SK-N-SH (cell line): ENCODE measurements around the gene DOCK6. TPM values are rescaled to one million over a fixed set of nuclear protein-coding genes. Genes with fewer than 3 reads are reported as not detected.
A peak's percentile ranks its signal among the peaks of the same experiment; 100 is the strongest.

ENCODE experiments used
- CTCF ChIA-PET: fragments of 300-600, 350-600 bp; formaldehyde crosslinking; extraction: SDS; loops from one replicate; lab custom pipeline; 2021; lab: Yijun Ruan, JAX
- POLR2A ChIA-PET: fragments of 350-600 bp; sonication (Branson Sonifier 250); formaldehyde crosslinking; extraction: SDS; loops from one replicate; lab custom pipeline; 2020; ENCODE audit warnings: antibody characterized with exemption, inconsistent platforms; lab: Yijun Ruan, JAX
- DNase-seq: peaks from one replicate; pipeline ENCODE4 v3.0.0; 2012
- H2AFZ ChIP-seq: fragments of 200-600 bp; sonication (generic); 2 replicates; pipeline ENCODE4 v1.8.1; 2016; ENCODE audit warnings: antibody characterized with exemption, mild to moderate bottlenecking, low read depth
- H3F3A ChIP-seq: fragments of 200-600 bp; sonication (generic); replicated peaks from 2 replicates; pipeline ENCODE3; 2016; ENCODE audit warnings: antibody characterized with exemption, mild to moderate bottlenecking; ENCODE audit not compliant: insufficient read depth
- H3K27ac ChIP-seq, 2 experiments: fragments of 200-500 bp in 1 of 2; fragments of 200-600 bp in 1 of 2; sonication (Bioruptor generic) in 1 of 2; sonication (generic), shearing (Covaris generic) in 1 of 2; 2 replicates each; pipeline versions ENCODE4 v1.5.1 to v1.6.1; 2014 to 2016; ENCODE audit warnings: low read depth in 2 of 2, inconsistent platforms in 1 of 2, low read length in 1 of 2, mild to moderate bottlenecking in 1 of 2, mixed read lengths in 1 of 2
- H3K27me3 ChIP-seq: fragments of 200-600 bp; sonication (generic), shearing (Covaris generic); 2 replicates; pipeline ENCODE4 v1.6.1; 2016; ENCODE audit warnings: mixed run types; ENCODE audit not compliant: insufficient read depth
- H3K36me3 ChIP-seq, 2 experiments: fragments of 200-500 bp in 1 of 2; fragments of 200-600 bp in 1 of 2; sonication (Bioruptor generic) in 1 of 2; sonication (generic) in 1 of 2; replicated peaks in 1 of 2; 2 replicates each; pipeline versions ENCODE3 to v1.5.1; 2014 to 2016; ENCODE audit warnings: low read length in 1 of 2, mild to moderate bottlenecking in 1 of 2; ENCODE audit not compliant: insufficient read depth in 2 of 2, control insufficient read depth in 1 of 2
- H3K4me1 ChIP-seq, 2 experiments: fragments of 200-500 bp in 1 of 2; fragments of 200-600 bp in 1 of 2; sonication (Bioruptor generic) in 1 of 2; sonication (generic), shearing (Covaris generic) in 1 of 2; 2 replicates each; pipeline versions ENCODE4 v1.5.1 to v1.6.1; 2014 to 2016; ENCODE audit warnings: low read depth in 1 of 2, low read length in 1 of 2, mixed run types in 1 of 2; ENCODE audit not compliant: insufficient read depth in 2 of 2, control insufficient read depth in 1 of 2
- H3K4me2 ChIP-seq: fragments of 200-600 bp; sonication (generic), shearing (Covaris generic); 2 replicates; pipeline ENCODE4 v1.6.1; 2017; ENCODE audit warnings: mixed run types
- H3K4me3 ChIP-seq, 2 experiments: fragments of 200-500 bp in 1 of 2; fragments of 200-600 bp in 1 of 2; sonication (Bioruptor generic) in 1 of 2; sonication (generic), shearing (Covaris generic) in 1 of 2; 2 replicates each; pipeline versions ENCODE4 v1.5.1 to v1.8.1; 2014 to 2016; ENCODE audit warnings: low read depth in 2 of 2, inconsistent platforms in 1 of 2, low read length in 1 of 2, mild to moderate bottlenecking in 1 of 2, mixed read lengths in 1 of 2, moderate library complexity in 1 of 2
- H3K79me2 ChIP-seq: fragments of 200-600 bp; sonication (generic); 2 replicates; pipeline ENCODE4 v1.8.1; 2017; ENCODE audit warnings: mild to moderate bottlenecking; ENCODE audit not compliant: insufficient read depth
- H3K9ac ChIP-seq: fragments of 200-600 bp; sonication (generic); 2 replicates; pipeline ENCODE4 v1.6.1; 2017; ENCODE audit warnings: mixed run types
- H3K9me2 ChIP-seq: fragments of 200-600 bp; sonication (generic); 2 replicates; pipeline ENCODE4 v1.6.1; 2017; ENCODE audit warnings: mixed run types
- H3K9me3 ChIP-seq: fragments of 200-600 bp; sonication (generic); 2 replicates; pipeline ENCODE4 v1.6.1; 2017; ENCODE audit warnings: mixed run types, mild to moderate bottlenecking, moderate library complexity
- H4K20me1 ChIP-seq: fragments of 200-600 bp; sonication (generic); 2 replicates; pipeline ENCODE4 v1.6.1; 2017; ENCODE audit warnings: mild to moderate bottlenecking, mixed run types; ENCODE audit not compliant: insufficient read depth
- CHD2 ChIP-seq: fragments of 150-350 bp; IDR thresholded peaks from 2 replicates; pipeline ENCODE4 v1.6.1; 2018; ENCODE audit warnings: low read length; ENCODE audit not compliant: partially characterized antibody
- ELF1 ChIP-seq: IDR thresholded peaks from 2 replicates; pipeline ENCODE4 v1.4.0; 2012
- EP300 ChIP-seq, 2 experiments: IDR thresholded peaks; 2 replicates each; pipeline versions ENCODE4 v1.4.0 to v1.6.1; 2012; ENCODE audit warnings: borderline replicate concordance in 1 of 2, low read depth in 1 of 2, low read length in 1 of 2
- GATA2 ChIP-seq: sonication (generic); formaldehyde crosslinking; IDR thresholded peaks from 2 replicates; pipeline ENCODE4 v1.5.0; 2020; ENCODE audit warnings: mild to moderate bottlenecking, missing genetic modification reagents
- MXI1 ChIP-seq: IDR thresholded peaks from 2 replicates; pipeline ENCODE4 v1.6.1; 2012; ENCODE audit warnings: mild to moderate bottlenecking, low read depth, low read length, improper control_type of control experiment
- NFIC ChIP-seq: IDR thresholded peaks from 2 replicates; pipeline ENCODE4 v1.4.0; 2012; ENCODE audit warnings: borderline replicate concordance
- NRF1 ChIP-seq: IDR thresholded peaks from 2 replicates; pipeline ENCODE4 v1.6.1; 2012; ENCODE audit warnings: low read depth, mild to moderate bottlenecking, low read length
- RAD21 ChIP-seq: IDR thresholded peaks from 2 replicates; pipeline ENCODE4 v1.6.1; 2012; ENCODE audit warnings: mild to moderate bottlenecking, low read length
- TAF1 ChIP-seq: IDR thresholded peaks from 2 replicates; pipeline ENCODE4 v1.6.1; 2012; ENCODE audit warnings: low read depth, mild to moderate bottlenecking, low read length, moderate library complexity, borderline replicate concordance
- TCF12 ChIP-seq: IDR thresholded peaks from 2 replicates; pipeline ENCODE4 v1.4.0; 2012
- YY1 ChIP-seq: IDR thresholded peaks from 2 replicates; pipeline ENCODE4 v1.4.0; 2012; ENCODE audit warnings: low read depth, mild to moderate bottlenecking
- WGBS: methylation state at CpG from one replicate; pipeline ENCODE4 v1.1.6; 2017; ENCODE audit warnings: low lambda C conversion rate; 5-methylcytosine and 5-hydroxymethylcytosine counted together
- polyA plus RNA-seq, 3 experiments: library from polyadenylated mRNA; depleted of rRNA; stranded (reverse); fragments of >200 nt; gene quantifications; 2 replicates each; pipeline ENCODE4 v1.2.3, GENCODE V29; 2012
- TF ChIP-seq, protein P1 (sequence below): fragments of 200-600 bp; sonication (generic); IDR thresholded peaks from 2 replicates; pipeline ENCODE4 v1.6.1; 2017; ENCODE audit warnings: antibody characterized with exemption, mild to moderate bottlenecking, moderate library complexity
- TF ChIP-seq, protein P2 (sequence below): IDR thresholded peaks from 2 replicates; pipeline ENCODE4 v1.6.1; 2012; ENCODE audit warnings: mild to moderate bottlenecking, low read depth, low read length, moderate library complexity
- TF ChIP-seq, protein P3 (sequence below): IDR thresholded peaks from 2 replicates; pipeline ENCODE4 v1.4.0; 2012; ENCODE audit warnings: low read depth
- TF ChIP-seq, protein P4 (sequence below): fragments of 150-350 bp; IDR thresholded peaks from 2 replicates; pipeline ENCODE4 v1.6.1; 2017; ENCODE audit warnings: antibody characterized with exemption, low read length, low read depth, borderline replicate concordance
- TF ChIP-seq, protein P5 (sequence below): IDR thresholded peaks from 2 replicates; pipeline ENCODE4 v1.4.0; 2012; ENCODE audit warnings: low read depth, borderline replicate concordance

Gene DOCK6
- polyA plus RNA-seq, 1 of the 3 experiments (the other 2 are of a cell fraction) = 18.3 TPM

DNA sequence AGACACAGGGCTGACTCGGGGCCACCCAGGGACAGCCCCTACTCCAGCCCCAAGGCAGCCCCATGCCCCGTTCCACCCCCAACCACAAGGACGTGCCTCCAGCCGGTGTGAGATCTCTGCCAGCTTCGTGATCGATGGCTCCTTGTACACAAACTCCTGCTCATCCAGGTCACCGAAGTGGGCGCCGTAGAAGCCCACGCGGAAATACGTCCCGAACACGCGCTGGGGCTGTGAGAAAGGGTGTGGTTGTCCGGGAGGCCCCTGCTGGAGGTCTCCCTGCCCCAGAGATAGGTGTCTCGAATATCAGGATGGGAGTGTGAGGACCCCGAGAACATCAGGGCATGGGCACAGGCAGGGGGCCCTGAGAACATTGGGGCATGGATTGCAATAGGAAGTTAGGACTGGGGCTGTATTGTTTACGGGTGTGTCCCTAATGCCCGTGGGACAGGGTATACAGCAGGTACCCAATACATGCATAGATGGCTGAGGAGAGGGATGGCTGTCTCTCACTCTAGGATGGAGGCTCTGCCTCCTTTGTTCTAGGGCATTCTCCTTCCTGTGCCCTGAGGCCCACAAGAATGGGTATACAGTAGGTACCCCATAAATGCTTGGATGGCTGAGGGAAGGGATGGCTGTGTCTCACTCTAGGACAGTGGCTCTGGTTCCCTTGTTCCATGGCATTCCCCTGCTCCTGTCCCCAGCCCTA, 59.7 kb downstream of the DOCK6 start:
- H3K27me3 ChIP-seq = no peaks in the 10 kb centered on the region
- 90% methylated on average over 19 of the region's 20 CpGs for WGBS
- no peak for DNase-seq
- no peak overlapping the region for H2AFZ ChIP-seq
- TF ChIP-seq RAD21 = no peak
- no peak for TF ChIP-seq ELF1
- TF ChIP-seq YY1 = no peak
- TF ChIP-seq MXI1 = no peak
- TF ChIP-seq, protein P1, sequence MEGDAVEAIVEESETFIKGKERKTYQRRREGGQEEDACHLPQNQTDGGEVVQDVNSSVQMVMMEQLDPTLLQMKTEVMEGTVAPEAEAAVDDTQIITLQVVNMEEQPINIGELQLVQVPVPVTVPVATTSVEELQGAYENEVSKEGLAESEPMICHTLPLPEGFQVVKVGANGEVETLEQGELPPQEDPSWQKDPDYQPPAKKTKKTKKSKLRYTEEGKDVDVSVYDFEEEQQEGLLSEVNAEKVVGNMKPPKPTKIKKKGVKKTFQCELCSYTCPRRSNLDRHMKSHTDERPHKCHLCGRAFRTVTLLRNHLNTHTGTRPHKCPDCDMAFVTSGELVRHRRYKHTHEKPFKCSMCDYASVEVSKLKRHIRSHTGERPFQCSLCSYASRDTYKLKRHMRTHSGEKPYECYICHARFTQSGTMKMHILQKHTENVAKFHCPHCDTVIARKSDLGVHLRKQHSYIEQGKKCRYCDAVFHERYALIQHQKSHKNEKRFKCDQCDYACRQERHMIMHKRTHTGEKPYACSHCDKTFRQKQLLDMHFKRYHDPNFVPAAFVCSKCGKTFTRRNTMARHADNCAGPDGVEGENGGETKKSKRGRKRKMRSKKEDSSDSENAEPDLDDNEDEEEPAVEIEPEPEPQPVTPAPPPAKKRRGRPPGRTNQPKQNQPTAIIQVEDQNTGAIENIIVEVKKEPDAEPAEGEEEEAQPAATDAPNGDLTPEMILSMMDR = no peak
- TF ChIP-seq, protein P2, sequence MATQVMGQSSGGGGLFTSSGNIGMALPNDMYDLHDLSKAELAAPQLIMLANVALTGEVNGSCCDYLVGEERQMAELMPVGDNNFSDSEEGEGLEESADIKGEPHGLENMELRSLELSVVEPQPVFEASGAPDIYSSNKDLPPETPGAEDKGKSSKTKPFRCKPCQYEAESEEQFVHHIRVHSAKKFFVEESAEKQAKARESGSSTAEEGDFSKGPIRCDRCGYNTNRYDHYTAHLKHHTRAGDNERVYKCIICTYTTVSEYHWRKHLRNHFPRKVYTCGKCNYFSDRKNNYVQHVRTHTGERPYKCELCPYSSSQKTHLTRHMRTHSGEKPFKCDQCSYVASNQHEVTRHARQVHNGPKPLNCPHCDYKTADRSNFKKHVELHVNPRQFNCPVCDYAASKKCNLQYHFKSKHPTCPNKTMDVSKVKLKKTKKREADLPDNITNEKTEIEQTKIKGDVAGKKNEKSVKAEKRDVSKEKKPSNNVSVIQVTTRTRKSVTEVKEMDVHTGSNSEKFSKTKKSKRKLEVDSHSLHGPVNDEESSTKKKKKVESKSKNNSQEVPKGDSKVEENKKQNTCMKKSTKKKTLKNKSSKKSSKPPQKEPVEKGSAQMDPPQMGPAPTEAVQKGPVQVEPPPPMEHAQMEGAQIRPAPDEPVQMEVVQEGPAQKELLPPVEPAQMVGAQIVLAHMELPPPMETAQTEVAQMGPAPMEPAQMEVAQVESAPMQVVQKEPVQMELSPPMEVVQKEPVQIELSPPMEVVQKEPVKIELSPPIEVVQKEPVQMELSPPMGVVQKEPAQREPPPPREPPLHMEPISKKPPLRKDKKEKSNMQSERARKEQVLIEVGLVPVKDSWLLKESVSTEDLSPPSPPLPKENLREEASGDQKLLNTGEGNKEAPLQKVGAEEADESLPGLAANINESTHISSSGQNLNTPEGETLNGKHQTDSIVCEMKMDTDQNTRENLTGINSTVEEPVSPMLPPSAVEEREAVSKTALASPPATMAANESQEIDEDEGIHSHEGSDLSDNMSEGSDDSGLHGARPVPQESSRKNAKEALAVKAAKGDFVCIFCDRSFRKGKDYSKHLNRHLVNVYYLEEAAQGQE = no peak
- no peak for TF ChIP-seq TCF12
- TF ChIP-seq, protein P3, sequence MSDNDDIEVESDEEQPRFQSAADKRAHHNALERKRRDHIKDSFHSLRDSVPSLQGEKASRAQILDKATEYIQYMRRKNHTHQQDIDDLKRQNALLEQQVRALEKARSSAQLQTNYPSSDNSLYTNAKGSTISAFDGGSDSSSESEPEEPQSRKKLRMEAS = no peak
- no peak for TF ChIP-seq GATA2 (CRISPR knock-in tag)
- TF ChIP-seq TAF1 = no peak
- TF ChIP-seq, protein P4, sequence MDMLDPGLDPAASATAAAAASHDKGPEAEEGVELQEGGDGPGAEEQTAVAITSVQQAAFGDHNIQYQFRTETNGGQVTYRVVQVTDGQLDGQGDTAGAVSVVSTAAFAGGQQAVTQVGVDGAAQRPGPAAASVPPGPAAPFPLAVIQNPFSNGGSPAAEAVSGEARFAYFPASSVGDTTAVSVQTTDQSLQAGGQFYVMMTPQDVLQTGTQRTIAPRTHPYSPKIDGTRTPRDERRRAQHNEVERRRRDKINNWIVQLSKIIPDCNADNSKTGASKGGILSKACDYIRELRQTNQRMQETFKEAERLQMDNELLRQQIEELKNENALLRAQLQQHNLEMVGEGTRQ = no peak
- no peak for TF ChIP-seq CHD2
- TF ChIP-seq, protein P5, sequence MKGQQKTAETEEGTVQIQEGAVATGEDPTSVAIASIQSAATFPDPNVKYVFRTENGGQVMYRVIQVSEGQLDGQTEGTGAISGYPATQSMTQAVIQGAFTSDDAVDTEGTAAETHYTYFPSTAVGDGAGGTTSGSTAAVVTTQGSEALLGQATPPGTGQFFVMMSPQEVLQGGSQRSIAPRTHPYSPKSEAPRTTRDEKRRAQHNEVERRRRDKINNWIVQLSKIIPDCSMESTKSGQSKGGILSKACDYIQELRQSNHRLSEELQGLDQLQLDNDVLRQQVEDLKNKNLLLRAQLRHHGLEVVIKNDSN = no peak
- no peak for TF ChIP-seq NFIC
- TF ChIP-seq EP300 (IDR thresholded peaks at IDR 0.05; ENCODE audit: borderline replicate concordance in 1 of 2, low read depth in 1 of 2, low read length in 1 of 2) = no peak
- no peak for TF ChIP-seq NRF1
- CTCF ChIA-PET = interaction anchor here (1.0 to 6.6 kb wide), 9 partner anchors 31 to 109 kb away, joined by 4 to 64 read pairs (median 4); no protein-coding TSS in a partner anchor
- peaks cover 21% of the 10 kb centered on the region for H3F3A ChIP-seq
- H3K79me2 ChIP-seq = no peaks in the 10 kb centered on the region
- no peak overlapping the region for H3K4me3 ChIP-seq
- POLR2A ChIA-PET = no interaction called here
- peaks cover 4 to 12% of the 10 kb centered on the region in 2 experiments; a peak in 3 of 4 replicates for H3K4me1 ChIP-seq
- H3K9me3 ChIP-seq = no peaks in the 10 kb centered on the region
- no peaks in the 10 kb centered on the region for H4K20me1 ChIP-seq
- H3K9ac ChIP-seq = no peak overlapping the region
- H3K4me2 ChIP-seq = peak overlapping the region; percentile 45; the same call in 1 of the 2 replicates
- H3K36me3 ChIP-seq = no peaks in the 10 kb centered on the region
- no peaks in the 10 kb centered on the region for H3K9me2 ChIP-seq
- H3K27ac ChIP-seq = peak overlapping the region; percentile 56 to 79; a peak in 3 of 4 replicates
